Measurements from ENCODE around the gene CKLF.
"Not testable (repeated sequence)": the region's sequence is repeated elsewhere in the genome, so short reads cannot be mapped to it uniquely, and the experiment has no call there.

The CKLF gene

DNA sequence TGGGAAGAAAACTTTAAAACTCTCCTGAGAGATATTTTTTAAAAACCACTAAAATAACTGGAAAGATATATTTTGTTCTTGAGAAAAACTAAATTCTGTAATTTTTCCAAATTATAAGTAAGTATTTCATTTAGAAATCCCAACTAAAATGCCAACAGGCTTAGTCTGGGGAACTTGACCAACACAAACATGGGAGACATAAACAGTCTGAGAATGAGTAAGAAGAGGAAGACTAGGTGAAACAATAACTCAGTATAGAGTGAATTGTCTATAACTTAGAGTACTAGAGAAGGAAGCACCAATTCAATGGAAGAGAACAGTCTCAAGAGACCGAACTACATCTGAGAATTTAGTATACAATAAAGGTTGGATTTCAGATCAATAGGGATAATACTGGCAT is 16.8 kb downstream of the CKLF start:
- DNase-seq (ENCODE audit: low read depth) = no peak

DNA sequence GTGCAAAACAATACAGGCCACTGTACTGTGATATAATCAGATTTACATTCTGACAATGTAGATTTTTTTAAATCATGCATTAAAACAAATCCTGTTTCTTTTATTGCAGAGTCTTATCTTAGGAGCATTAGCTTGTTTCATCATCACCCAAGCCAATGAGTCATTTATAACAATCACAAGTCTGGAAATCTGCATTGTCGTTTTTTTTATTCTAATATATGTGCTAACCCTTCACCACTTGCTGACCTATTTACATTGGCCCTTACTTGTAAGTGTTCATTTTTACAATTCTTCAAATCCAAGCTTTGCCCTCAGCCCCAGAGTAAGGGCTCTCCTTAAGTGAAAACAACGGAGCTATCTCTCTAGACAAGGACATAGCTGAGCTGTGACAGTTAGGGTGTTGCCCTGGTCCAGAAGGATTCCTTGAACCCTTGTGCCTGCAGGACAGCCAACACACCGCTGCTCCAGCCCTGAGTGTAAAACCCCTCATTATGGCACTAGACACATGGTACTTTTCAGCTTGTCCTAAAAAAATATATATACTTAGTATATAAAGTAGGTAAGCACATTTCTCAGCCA is 17.5 kb downstream of the CKLF start:
- no peak for DNase-seq (ENCODE audit: low read depth)

DNA sequence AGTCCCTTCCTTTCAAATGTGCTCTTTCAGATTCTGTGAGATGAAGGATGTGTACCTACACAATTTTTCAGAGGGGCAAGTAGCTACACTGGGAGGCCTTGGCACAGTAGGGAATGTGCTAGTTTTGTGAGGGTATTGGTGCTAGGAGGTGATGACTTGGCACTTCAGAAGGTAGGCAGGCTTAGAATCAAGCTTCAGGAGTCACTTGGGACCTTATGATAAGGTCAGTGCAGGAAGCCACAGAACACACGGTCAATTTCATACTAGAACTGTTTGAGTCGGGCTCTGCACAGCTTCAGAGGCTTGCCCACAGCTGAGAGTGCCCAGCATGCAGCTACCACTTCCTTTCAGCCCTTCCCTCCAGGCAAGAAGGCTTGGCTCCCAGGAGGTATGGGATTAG is 20.0 kb downstream of the CKLF start:
- no peak for DNase-seq (ENCODE audit: low read depth)

DNA sequence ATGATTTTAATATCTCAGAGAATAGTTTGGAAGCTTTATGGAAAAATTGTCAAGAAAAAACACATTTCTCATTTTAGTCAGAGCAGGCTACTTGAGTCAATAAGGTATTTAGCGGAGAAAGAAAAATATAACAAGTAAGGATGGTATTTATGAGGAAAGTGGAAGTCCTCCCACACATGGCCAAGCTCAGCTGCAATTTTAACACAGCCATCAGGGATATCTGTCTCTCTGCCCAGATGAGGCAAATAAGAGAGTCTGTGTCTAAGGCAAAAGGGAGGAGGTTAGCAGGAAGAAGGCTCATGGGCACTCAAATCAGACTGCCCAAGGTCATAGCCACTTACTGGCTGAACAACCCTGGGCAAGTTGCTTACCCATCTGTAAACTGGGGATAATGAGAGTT is 21.7 kb downstream of the CKLF start:
- no peak for DNase-seq (ENCODE audit: low read depth)

DNA sequence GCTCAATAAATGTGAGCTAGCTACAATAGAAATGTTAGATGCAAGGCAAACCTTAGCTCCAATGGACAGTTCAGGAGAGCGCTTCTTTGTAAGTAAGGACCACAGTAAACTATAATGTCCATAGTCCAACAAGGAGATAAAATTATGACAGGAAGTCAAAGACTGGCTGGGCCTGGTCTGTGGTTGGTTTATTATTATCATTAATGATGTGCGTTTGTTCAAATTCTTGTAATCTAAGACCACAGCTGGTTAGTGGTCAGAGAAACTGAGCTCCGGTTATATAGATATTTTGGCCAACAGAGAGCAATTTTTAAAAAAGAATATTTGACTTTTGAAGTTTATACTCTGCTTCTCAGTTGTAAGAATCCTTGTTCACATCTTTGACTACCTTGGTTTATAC is 22.2 kb downstream of the CKLF start:
- DNase-seq (ENCODE audit: low read depth) = no peak

DNA sequence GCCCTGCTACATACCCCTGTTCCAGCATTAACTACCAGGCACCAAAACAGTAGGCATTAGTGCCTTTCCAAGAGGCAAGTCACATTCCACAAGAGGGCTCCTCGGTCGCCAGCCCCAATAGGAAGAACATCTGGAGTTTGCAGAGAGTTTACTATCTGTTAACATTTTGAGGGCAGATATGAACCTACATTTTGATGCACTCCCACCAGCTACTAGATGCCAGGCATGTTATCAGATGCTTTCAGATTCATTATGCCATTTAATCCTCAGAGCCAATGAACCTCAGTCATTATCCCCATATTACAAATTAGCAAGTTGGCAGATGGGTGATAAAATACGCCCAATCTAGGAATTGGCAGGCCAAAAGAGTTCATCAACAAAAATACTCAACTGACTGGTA is 22.7 kb downstream of the CKLF start:
- DNase-seq (ENCODE audit: low read depth) = no peak

DNA sequence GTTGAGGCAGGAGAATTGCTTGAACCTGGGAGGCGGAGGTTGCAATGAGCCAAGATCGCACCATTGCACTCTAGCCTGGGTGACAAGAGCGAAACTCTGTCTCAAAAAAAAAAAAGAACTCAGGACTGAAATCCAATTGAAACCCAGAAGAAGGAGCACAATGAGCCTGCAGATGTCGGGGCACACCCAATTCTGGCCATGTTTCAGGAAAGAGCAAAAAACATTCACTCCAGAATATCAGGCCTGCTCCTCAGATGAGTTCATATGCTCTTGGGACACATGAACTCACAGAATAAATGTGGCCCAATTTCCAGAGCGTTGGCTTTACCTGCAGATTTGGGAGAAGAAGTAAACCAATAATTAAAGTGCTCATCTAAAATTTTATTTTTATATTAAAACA is 23.9 kb downstream of the CKLF start:
- DNase-seq (ENCODE audit: low read depth) = no peak

DNA sequence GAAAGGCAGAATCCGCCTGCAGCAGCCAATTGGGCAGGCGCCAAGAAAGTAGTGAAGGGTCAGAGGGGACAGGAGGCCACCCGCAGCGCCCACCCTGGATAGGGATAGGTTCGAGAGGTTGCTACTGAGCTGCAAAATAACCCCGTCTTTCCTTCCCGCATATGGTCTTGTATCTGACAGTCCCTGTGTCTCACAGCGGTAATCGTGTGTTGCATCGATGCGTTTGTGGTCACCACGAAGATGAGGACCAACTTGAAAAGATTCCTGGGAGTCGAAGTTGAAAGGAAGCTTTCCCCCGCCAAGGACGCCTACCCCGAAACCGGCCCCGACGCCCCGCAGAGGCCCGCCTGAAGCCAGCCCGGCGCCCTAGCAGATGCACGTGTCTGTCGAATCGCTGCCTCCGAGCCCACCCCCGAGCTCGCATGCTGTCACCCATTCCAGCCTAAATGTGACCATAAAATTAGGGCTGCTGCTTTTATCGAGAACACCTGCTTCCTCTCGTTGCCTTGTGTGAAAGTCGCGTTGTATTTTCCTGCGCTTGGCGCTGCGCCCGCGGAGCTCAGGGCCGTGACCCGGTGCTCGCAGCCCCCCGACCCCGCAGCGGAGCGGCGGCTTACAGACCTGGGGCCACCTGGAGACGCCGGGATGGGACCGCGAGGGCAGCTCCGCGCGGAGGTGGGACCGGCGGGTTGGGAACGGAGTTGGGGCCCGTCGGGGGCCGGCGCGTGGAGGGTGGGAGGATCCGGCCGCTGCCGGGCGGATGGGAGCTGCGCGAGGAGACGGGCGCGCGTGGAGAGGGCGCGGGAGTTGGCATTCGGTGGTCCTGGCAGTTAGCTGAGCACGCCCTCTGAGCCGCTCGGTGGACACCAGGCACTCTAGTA is 26.5 kb downstream of the CKLF start, which contains the start of gene CMTM2:
Gene CMTM2 (plus strand): TSS at position 813 of the 881 bp plus-strand sequence. CDS start 145 bp downstream, outside the sequence.
- DNase-seq (ENCODE audit: low read depth) = no peak

DNA sequence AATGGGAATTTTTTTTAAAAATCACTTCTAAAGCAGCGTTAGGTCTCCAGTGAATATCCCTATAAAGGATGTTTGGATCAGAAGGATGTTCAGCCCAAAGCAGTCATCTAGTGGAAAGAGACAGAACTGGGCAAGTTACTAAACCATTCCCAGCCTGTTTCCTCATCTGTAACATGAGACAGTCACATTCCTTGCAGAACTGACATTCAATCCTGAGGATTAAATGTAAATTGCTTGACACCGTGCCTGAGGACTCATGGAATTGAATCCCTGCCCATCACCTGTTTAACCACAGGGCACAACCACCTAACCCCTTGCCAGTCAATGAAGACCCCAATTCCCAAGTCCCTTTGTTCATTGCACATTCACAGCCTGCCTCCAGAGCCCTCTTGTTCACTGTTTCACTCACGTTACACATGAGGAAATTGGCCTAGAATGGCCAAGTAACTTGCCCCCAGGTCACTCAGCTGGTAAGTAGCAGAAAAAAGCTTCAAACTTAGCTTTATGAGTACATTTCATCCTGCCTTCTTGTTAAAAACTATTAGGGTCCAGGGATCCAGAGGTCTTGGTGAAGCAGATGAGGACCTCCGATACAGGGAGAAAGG is 28.3 kb downstream of the CKLF start:
- no peak for DNase-seq (ENCODE audit: low read depth)

DNA sequence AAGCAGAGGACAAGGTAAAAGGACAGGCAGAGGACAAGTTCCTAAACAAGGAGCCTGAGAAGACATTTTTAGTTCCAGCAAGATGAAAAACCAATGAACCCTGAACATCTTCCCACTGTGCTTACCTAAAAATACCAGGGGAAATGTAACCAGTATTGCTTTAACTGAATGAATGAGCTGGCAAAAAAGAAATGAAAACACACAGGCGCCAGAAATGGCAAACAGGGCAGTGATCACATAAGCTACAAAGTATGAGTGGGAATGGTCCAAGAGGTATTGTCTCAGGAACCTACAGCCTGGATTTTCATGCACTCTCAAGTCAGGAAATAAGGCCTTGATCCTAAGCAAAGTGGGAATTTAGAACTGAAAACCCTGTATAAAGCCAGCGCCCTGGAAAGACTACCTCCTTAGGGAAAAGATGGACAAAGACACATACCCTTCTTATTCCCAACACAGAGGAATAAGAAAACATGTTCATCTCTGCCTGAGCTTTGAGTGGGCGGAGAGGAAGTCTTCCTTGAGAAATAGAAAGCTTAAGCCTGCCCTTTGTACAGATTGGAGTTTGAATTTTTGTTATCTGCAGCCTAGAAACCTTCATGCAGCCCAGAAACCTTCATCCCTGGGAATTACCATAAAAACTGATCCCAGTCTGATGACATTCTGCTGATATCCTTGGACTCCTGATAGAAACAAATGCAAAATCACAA is 29.0 kb downstream of the CKLF start:
- no peak for DNase-seq (ENCODE audit: low read depth)

DNA sequence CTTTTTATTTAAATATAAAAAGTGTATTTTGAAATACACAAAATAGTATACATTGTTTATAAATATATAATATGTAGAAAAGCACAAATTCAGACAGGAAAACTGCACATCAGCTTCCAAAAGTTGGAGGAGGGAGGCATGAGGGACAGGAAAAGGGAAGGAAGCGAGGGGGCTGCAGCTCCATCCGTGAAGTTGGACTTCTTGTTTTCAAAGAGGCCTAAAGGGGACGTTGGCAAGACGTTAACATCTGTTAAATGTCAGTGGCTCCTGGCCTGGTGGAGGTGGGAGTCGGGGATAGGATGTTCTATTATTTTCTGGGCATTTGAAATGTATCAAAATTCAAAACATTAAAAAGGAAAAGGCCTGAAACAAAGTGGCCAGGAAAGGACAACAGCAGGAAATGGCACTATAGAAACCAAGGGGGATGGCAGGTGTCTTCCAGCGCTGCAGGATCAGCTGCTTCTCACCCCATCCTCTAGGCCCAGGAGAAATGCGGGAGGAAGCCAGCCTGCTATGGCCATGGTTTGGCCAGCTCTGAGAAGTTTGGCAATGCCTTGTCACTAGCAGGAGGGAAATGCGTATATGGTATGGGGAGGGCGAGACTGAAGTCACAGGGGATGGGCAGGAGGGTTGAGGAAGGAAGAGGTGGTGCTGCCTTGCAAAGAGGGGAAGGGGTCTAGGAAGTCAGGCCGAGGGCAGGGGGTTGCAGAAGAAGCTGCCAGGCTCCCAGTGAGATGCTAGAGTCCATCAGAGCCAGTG is 33.3 kb downstream of the CKLF start:
- no peak for DNase-seq (ENCODE audit: low read depth)

DNA sequence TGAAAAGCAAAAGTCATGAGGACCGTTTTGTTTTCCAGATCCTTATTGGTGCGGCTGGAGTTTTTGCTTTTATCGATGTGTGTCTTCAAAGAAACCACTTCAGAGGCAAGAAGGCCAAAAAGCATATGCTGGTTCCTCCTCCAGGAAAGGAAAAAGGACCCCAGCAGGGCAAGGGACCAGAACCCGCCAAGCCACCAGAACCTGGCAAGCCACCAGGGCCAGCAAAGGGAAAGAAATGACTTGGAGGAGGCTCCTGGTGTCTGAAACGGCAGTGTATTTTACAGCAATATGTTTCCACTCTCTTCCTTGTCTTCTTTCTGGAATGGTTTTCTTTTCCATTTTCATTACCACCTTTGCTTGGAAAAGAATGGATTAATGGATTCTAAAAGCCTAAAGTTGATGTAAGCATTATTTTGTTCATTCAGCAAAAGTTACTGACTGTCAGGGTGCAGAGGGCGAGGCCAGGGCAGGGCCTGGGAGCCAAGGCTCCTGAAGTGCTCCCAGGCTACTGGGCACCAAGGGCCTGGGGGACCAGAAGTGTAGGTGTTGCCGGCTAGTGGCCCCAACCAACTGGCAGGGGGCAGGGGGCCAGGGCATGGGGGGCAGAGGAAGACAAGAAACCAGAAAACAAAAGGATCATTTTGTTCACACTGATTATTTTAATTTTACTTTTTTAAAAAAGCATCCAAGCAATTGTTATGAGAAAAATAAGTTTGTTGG is 35.7 kb downstream of the CKLF start:
- DNase-seq (ENCODE audit: low read depth) = no peak

DNA sequence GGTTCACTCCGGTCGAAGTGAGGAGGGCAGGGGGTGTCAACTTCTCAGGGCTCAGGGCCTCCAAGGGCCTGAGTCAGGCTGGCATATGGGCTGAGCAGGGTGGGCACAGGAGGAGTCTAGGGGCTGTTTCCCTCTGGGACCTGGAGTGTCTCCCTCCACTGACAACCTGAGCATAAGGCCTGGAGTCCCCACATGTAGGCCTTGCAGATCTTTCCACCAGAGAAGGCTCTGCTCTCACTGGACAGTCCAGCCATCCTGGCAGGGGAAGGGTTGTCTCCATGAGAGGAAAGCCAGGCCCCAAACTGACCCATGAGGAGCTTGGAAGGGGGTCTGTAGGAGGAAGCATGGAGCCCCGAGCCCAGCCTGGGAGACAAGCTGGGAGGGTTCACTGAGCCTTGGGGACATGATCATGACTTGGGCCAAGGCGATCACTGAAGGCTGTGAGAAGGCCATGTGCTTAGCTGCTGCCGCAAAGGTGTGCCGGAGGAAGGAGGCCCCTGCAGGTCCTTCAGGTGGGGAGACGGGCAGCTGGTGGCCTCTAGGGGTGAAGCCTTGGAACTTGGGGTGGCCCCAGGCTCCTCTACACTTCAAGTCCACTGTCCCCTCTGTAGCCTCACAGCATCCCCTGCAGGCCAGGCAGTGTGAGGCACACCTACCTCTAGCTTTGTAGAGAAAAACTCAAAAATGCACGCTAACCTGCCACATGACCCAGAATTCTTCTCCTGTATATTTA is 36.8 kb downstream of the CKLF start:
- peak; percentile 48 for DNase-seq (ENCODE audit: low read depth)

DNA sequence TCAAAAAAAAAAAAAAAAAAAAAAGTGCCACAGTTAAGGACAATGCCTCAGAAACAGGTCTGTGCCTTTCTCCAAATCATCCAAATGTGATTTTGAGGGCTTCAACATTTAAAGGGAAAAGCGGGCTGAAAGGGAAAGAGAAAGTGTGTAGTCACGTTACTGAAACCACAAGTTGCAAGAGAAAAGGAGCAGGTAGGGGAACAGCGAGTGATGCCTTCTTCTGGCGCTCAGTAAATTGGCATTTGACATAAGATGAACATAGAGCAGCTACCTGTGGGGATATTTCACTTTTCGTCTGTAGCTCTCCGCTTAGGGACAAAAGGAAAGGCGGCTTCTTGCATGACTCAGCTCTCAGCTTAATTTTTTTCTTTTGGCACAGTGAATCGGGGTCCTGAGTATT is 37.9 kb downstream of the CKLF start:
- DNase-seq (ENCODE audit: low read depth) = no peak

DNA sequence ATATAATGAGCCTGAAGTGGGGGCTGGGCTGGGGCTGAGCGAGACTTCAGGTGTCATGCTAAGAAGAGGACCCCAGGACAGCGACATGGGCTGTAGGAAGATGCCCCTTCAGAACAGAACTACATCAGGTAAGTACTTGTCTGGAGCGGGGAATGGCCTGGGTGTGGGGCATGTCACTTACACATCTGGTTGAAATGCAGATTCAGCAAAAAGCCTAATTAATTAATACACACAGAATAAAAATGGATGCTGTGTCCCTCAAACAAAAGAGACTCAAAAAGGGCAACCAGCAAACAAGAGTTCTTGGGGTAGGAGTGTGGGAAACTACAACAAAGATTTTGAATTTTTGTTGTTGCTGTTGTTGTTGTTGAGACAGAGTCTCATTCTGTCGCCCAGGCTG is 38.6 kb downstream of the CKLF start:
- no peak for DNase-seq (ENCODE audit: low read depth)

DNA sequence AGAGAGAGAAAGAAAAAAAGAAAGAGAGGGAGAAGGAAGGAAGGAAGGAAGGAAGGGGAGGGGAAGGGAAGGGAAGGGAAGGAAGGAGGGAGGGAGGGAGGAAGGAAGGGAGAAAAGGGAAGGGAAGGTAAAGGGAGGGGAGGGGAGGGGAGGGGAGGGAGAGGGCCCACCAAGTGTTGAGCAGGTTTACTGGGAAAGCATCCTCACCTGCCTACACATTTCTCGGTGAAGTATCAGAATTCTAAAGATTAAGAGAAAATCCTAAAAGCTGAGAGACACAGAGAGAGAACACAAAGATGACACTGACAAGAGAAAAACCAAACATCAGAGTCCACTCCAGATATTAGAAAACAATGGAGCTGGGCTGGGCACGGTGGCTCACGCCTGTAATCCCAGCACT is 39.9 kb downstream of the CKLF start:
- DNase-seq (ENCODE audit: low read depth) = no peak

DNA sequence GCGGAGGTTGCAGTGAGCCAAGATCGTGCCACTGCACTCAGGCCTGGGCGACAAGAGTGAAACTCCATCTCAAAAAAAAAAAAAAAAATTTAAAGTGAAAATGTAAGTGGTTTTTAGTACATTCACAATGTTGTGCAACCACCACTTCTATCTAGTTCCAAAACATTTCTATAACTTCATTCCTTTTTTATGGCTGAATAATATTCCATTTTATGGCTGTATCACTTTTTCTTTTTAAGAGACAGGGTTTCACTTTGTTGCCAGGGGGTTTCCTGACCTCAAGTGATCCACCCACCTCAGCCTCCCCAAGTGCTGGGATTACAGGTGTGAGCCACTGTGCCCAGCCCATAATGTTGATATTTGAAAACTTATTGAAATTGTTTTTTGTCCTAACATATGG is 40.4 kb downstream of the CKLF start:
- DNase-seq (ENCODE audit: low read depth) = no peak

DNA sequence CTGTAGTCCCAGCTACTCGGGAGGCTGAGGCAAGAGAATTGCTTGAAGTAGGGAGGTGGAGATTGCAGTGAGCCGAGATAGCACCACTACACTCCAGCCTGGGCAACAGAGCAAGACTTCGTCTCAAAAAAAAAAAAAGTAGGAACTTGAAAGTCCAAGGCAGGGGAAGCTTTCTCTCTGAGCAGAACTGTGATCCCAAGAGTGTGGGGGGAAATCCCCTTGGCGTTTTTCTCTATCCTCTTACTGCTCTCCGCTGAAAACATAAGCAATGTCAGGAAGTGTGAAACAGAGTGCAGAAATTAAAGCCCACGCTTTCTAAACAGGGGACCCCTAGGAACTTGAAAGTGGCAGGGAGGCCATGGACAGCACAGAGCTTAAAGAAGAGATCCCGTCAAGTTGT is 42.4 kb downstream of the CKLF start:
- no peak for DNase-seq (ENCODE audit: low read depth)

DNA sequence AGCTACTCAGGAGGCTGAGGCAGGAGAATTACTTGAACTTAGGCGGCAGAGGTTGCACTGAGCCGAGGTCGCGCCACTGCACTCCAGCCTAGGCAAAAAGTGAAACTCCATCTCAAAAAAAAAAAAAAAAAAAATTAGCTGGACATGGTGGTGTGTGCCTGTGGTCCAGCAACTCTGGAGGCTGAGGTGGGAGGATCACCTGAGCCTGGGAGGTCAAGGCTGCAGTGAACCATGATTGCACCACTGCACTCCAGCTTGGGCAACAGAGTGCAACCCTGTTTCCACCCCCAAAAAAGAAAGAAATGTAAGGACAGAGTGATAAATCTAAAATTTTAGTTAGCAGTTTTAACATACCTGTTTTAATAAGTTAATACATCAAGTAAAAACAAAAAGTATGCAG is 44.2 kb downstream of the CKLF start:
- DNase-seq (ENCODE audit: low read depth) = not testable (repeated sequence)

All from T follicular helper cell (primary cell).